Osteoblast (primary cell): ENCODE results near the gene MAGI1. TPM values are rescaled to one million over a fixed set of nuclear protein-coding genes. Genes with fewer than 3 reads are reported as not detected.

Experiments
- DNase-seq: peaks from one replicate; pipeline ENCODE4 v3.0.0; 2011; ENCODE audit warnings: low spot score, mixed read lengths; ENCODE audit not compliant: insufficient read length; ENCODE audit errors: missing footprints
- H2AFZ ChIP-seq: 2 replicates; pipeline ENCODE4 v1.6.0; 2011; ENCODE audit warnings: mild to moderate bottlenecking, low read length
- H3K27ac ChIP-seq: 2 replicates; pipeline ENCODE4 v1.5.1; 2011; ENCODE audit warnings: mild to moderate bottlenecking, low read depth, low read length, moderate library complexity
- H3K27me3 ChIP-seq: 2 replicates; pipeline ENCODE4 v1.6.0; 2012; ENCODE audit warnings: mild to moderate bottlenecking, control low read depth, inconsistent platforms, low read length, moderate library complexity; ENCODE audit not compliant: insufficient read depth
- H3K36me3 ChIP-seq: 2 replicates; pipeline ENCODE4 v1.5.1; 2011; ENCODE audit warnings: mild to moderate bottlenecking, low read length, control low read depth, moderate library complexity; ENCODE audit not compliant: insufficient read depth
- H3K4me1 ChIP-seq: 2 replicates; pipeline ENCODE4 v1.5.1; 2011; ENCODE audit warnings: mild to moderate bottlenecking, low read length, control low read depth, moderate library complexity; ENCODE audit not compliant: insufficient read depth
- H3K4me2 ChIP-seq: 2 replicates; pipeline ENCODE4 v1.6.0; 2011; ENCODE audit warnings: mild to moderate bottlenecking, low read length; ENCODE audit not compliant: insufficient read depth
- H3K4me3 ChIP-seq: fragments of 200-600 bp; sonication (generic); 3 replicates; pipeline ENCODE4 v1.5.1; 2012; ENCODE audit warnings: mild to moderate bottlenecking, low read length, inconsistent platforms; ENCODE audit not compliant: insufficient read depth
- H3K79me2 ChIP-seq: 2 replicates; pipeline ENCODE4 v1.6.0; 2012; ENCODE audit warnings: mild to moderate bottlenecking, low read length, control low read depth, inconsistent platforms; ENCODE audit not compliant: insufficient read depth
- H3K9me3 ChIP-seq: 2 replicates; pipeline ENCODE4 v1.5.1; 2011; ENCODE audit warnings: low read depth, low read length, control low read depth
- H4K20me1 ChIP-seq: 2 replicates; pipeline ENCODE4 v1.6.0; 2012; ENCODE audit warnings: mild to moderate bottlenecking, low read length, control low read depth; ENCODE audit not compliant: insufficient read depth
- total RNA-seq: library from RNA; depleted of rRNA; stranded (reverse); fragments of >200 nt; gene quantifications from 2 replicates; pipeline ENCODE4 v1.2.3, GENCODE V29; 2012
- TF ChIP-seq, protein P1 (sequence below): IDR thresholded peaks from 2 replicates; pipeline ENCODE4 v1.5.1; 2011; ENCODE audit warnings: mild to moderate bottlenecking, low read depth, low read length, moderate library complexity; ENCODE audit errors: extremely low read depth

MAGI1 gene
- total RNA-seq, result 61.0 and 66.6 TPM in 2 replicates

DNA sequence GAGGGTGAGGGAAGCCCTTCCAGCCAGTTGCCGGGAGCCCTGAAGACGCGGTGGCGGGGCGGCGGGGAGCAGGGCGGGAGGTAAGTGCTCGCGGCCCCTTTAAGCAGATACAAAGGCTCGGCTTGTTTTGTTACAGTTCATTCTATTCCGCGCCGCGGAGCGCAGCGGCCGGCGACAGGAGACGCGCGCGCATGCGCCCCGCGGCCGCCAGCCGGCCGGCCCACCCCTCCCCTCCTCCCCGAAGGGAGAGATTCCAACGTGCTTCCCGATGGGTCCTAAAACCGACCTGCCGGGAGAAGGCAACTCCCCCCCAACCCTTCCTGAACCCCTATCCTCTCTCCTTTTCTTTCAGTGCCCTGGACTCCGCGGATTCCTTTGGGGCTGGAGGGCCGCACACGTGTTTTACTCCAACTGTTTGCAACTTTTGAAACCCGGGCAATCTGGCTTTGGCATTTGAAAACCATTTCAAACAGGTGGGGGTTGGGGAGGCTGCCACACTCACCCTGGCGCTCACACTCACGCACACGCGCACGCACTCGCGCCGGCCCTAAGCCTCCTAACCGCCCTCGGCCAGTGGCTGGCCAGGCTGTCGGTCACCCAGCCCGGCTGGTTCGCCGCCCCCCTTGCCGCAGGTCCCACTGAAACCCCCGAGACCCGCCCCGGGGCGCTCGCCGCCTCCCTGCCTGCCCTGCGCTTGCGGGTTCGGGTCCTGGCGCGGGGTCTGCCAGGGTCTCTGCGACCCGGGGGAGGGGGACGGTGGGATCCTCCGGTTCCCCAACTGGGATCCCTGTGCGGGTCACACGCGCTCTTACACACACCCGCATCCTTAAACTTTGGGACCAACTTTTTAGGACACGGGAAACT lies at the start of gene MAGI1:
Gene MAGI1 (minus strand): TSS at position 193 of the 864 bp plus-strand sequence. CDS start 610 bp downstream, outside the sequence.
- DNase-seq, result peak; percentile 98
- TF ChIP-seq, protein P1, sequence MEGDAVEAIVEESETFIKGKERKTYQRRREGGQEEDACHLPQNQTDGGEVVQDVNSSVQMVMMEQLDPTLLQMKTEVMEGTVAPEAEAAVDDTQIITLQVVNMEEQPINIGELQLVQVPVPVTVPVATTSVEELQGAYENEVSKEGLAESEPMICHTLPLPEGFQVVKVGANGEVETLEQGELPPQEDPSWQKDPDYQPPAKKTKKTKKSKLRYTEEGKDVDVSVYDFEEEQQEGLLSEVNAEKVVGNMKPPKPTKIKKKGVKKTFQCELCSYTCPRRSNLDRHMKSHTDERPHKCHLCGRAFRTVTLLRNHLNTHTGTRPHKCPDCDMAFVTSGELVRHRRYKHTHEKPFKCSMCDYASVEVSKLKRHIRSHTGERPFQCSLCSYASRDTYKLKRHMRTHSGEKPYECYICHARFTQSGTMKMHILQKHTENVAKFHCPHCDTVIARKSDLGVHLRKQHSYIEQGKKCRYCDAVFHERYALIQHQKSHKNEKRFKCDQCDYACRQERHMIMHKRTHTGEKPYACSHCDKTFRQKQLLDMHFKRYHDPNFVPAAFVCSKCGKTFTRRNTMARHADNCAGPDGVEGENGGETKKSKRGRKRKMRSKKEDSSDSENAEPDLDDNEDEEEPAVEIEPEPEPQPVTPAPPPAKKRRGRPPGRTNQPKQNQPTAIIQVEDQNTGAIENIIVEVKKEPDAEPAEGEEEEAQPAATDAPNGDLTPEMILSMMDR, result no peak
- no peaks in the 10 kb centered on the region for H3K27me3 ChIP-seq
- H2AFZ ChIP-seq, result peak within 1 kb of the TSS; percentile 88
- peaks cover 44% of the 10 kb centered on the region for H3K4me1 ChIP-seq
- peaks cover 43% of the 10 kb centered on the region for H3K79me2 ChIP-seq
- H4K20me1 ChIP-seq, result peaks cover 27% of the 10 kb centered on the region
- peak within 1 kb of the TSS; percentile 98 for H3K4me2 ChIP-seq
- no peaks in the 10 kb centered on the region for H3K9me3 ChIP-seq
- peak within 1 kb of the TSS; percentile 95 for H3K4me3 ChIP-seq
- H3K27ac ChIP-seq, result peak within 1 kb of the TSS; percentile 92
- H3K36me3 ChIP-seq, result no peaks in the 10 kb centered on the region

DNA sequence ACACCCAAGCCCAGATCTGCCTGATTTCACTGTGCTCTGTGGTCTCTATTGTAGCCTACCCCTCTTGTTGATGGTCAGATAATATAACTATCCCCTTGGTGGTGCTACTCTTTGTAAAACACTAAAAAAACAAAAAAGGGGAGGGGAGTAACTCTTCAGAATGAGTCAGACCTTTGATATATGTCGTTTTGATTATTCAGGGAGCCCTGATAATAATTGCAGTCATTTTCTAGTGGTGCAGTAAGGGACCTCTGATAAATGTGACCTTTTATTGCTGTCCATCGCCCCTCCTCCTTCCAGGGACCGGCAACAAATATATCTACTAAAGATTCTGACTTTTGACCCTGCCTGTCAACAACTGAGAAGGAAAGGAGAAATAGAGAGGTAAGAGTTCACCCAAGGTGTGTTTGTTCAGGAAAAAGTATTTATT lies 45.1 kb upstream of the MAGI1 start:
- H3K4me3 ChIP-seq, result no peak overlapping the region
- H2AFZ ChIP-seq, result no peak overlapping the region
- no peaks in the 10 kb centered on the region for H3K79me2 ChIP-seq
- H3K27ac ChIP-seq, result no peak overlapping the region
- DNase-seq, result peak; percentile 11
- TF ChIP-seq, protein P1, result no peak
- no peaks in the 10 kb centered on the region for H4K20me1 ChIP-seq
- no peaks in the 10 kb centered on the region for H3K27me3 ChIP-seq
- no peak overlapping the region for H3K4me2 ChIP-seq
- no peaks in the 10 kb centered on the region for H3K9me3 ChIP-seq
- H3K36me3 ChIP-seq, result no peaks in the 10 kb centered on the region
- H3K4me1 ChIP-seq, result peaks cover 18% of the 10 kb centered on the region

DNA sequence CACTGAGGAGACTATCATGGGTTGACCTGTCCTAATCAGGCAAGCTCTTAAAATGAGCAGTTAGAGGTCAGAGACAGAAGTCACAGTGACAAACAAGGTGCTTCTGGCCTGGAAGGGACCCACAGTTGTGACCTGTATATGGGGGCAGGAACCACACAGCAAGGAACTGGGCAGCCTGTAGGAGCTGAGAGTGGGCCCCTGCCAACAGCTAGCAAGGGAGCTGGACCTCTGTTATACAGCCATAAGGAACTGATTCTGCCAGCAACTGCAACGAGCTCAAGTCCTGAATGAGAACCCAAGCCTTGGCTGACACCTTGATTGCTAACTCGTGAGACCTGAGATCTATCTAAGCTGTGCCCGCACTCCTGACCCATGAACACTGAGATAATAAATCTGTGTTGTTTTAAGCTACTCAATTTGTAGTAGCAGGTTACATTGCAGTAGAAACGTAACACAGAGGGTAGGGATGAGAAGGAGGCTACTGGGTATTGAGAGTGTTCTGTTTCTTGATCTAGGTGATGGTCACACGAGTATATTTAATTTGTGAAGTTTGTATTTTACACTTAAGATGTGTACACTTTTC lies 44.5 kb upstream of the MAGI1 start:
- Histone ChIP-seq H3K27ac (peak overlapping the region; percentile 43), H3K9me3 (no peaks in the 10 kb centered on the region), H3K27me3 (no peaks in the 10 kb centered on the region), H3K79me2 (no peaks in the 10 kb centered on the region), H3K4me3 (no peak overlapping the region), H4K20me1 (no peaks in the 10 kb centered on the region), H3K36me3 (no peaks in the 10 kb centered on the region), H2AFZ (no peak overlapping the region), H3K4me1 (peaks cover 18% of the 10 kb centered on the region), H3K4me2 (no peak overlapping the region)
- TF ChIP-seq, protein P1, result no peak
- DNase-seq, result no peak

DNA sequence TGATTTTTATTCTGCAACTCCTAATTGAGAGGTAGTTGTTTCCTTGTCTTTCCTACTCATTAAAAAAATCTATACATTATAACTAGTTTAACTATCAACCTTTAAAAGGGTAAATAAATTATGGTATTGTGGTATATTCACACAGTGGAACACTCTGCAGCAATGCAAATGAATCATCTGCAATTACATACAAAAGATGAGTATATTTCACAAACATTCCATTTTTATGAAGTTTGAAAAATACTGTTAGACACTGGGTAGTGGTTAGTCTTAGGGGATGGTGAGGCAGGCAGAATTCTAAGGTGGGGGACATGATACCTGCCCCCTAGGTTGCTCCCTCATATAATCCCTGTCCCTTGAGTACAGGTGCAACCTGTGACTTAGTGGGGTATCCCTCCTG lies 44.0 kb upstream of the MAGI1 start:
- Histone ChIP-seq H2AFZ (no peak overlapping the region), H3K36me3 (no peaks in the 10 kb centered on the region), H3K9me3 (no peaks in the 10 kb centered on the region), H3K4me1 (peaks cover 18% of the 10 kb centered on the region), H3K4me2 (no peak overlapping the region), H3K79me2 (no peaks in the 10 kb centered on the region), H4K20me1 (no peaks in the 10 kb centered on the region), H3K4me3 (no peak overlapping the region), H3K27me3 (no peaks in the 10 kb centered on the region), H3K27ac (peak overlapping the region; percentile 43)
- TF ChIP-seq, protein P1, result no peak
- DNase-seq, result no peak
